Esophagus muscularis mucosa (tissue), 4 donors: ENCODE data around the gene CYP4A11. TPM values are rescaled to one million over a fixed set of nuclear protein-coding genes. Genes with fewer than 3 reads are reported as not detected.
"Not testable (repeated sequence)": the region's sequence is repeated elsewhere in the genome, so short reads cannot be mapped to it uniquely, and the experiment has no call there.

Experiments used
- DNase-seq: peaks from one replicate; pipeline ENCODE4 v3.0.0-alpha.2; 2017; ENCODE audit errors: extremely low spot score
- H3K27ac ChIP-seq, 4 donors: fragments of 200-600 bp; sonication (generic); replicated peaks in 1 of 4; 1 replicate in 3 of 4; 2 replicates in 1 of 4; pipeline ENCODE4 v1.5.1; 2016 to 2019; ENCODE audit warnings: mild to moderate bottlenecking in 1 of 4
- H3K27me3 ChIP-seq, 4 donors: fragments of 200-600 bp; sonication (generic); one replicate each; pipeline versions ENCODE4 v1.5.1 to v1.6.0; 2016 to 2019
- H3K36me3 ChIP-seq, 4 donors: fragments of 200-600 bp; sonication (generic); one replicate each; pipeline ENCODE4 v1.5.1; 2016 to 2019
- H3K4me1 ChIP-seq, 4 donors: fragments of 200-600 bp; sonication (generic); one replicate each; pipeline ENCODE4 v1.5.1; 2016 to 2019
- H3K4me3 ChIP-seq, 4 donors: fragments of 200-600 bp; sonication (generic); 1 replicate in 2 of 4; 2 replicates in 2 of 4; pipeline ENCODE4 v1.5.1; 2016 to 2019; ENCODE audit warnings: mild to moderate bottlenecking in 4 of 4, moderate library complexity in 1 of 4
- H3K9me3 ChIP-seq, 4 donors: fragments of 200-600 bp; sonication (generic); 1 replicate in 3 of 4; 2 replicates in 1 of 4; pipeline ENCODE4 v1.5.1; 2016 to 2019
- EP300 ChIP-seq: sonication (generic); formaldehyde crosslinking; IDR thresholded peaks from one replicate; pipeline ENCODE4 v1.6.1; 2017; ENCODE audit warnings: antibody characterized with exemption
- POLR2A ChIP-seq: fragments of 450-650 bp; IDR thresholded peaks from one replicate; pipeline ENCODE4 v1.6.1; 2017; ENCODE audit warnings: antibody characterized with exemption, moderate library complexity, mild to moderate bottlenecking, low read depth
- POLR2AphosphoS5 ChIP-seq, 2 donors: sonication (generic); formaldehyde crosslinking; IDR thresholded peaks; one replicate each; pipeline ENCODE4 v1.6.1; 2017; ENCODE audit warnings: antibody characterized with exemption in 2 of 2
- WGBS: methylation state at CpG from one replicate; pipeline ENCODE4 v1.1.5; 2018; 5-methylcytosine and 5-hydroxymethylcytosine counted together
- intact Hi-C: fragments of 100-400 bp; cut with DNase I; formaldehyde crosslinking; loops from one replicate; pipeline ENCODE4 v1.15.1; 2023
- total RNA-seq, 4 donors: library from RNA; depleted of rRNA; stranded (reverse); fragments of >200 nt; gene quantifications; one replicate each; pipeline versions ENCODE4 v1.1.0 to v1.2.1, GENCODE V29; 2016
- TF ChIP-seq, protein P1 (sequence below), 3 experiments: fragments of 200-600 bp in 2 of 3; fragments of 450-650 bp in 1 of 3; sonication (generic) in 2 of 3; IDR thresholded peaks; one replicate each; pipeline ENCODE4 v1.5.1; 2017 to 2019; ENCODE audit warnings: antibody characterized with exemption in 3 of 3, mild to moderate bottlenecking in 2 of 3, moderate library complexity in 1 of 3

The CYP4A11 gene, protein sequence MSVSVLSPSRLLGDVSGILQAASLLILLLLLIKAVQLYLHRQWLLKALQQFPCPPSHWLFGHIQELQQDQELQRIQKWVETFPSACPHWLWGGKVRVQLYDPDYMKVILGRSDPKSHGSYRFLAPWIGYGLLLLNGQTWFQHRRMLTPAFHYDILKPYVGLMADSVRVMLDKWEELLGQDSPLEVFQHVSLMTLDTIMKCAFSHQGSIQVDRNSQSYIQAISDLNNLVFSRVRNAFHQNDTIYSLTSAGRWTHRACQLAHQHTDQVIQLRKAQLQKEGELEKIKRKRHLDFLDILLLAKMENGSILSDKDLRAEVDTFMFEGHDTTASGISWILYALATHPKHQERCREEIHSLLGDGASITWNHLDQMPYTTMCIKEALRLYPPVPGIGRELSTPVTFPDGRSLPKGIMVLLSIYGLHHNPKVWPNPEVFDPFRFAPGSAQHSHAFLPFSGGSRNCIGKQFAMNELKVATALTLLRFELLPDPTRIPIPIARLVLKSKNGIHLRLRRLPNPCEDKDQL
- total RNA-seq = not detected

DNA sequence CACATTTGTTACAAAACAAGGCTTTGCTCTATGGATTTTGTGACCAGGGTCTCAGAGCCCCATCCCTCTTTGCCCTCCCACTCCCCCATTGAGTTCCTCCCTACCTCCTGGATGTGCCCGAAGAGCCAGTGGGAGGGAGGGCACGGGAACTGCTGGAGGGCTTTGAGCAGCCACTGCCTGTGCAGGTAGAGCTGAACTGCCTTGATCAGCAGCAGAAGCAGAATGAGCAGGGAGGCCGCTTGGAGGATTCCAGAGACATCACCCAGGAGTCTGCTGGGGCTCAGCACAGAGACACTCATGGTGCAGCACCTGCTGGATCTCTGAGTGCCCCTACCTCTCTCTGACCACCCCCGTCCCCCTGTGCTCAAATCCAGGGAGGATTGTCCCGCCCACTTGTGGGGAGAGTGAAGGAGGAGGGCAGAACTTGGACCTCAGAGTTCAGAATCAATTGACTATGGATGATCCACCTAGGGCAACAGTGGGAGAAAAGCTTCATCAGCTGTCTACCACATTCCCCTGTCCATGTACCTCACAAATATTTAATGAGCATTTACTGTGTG, at the start of gene CYP4A11:
Gene CYP4A11 (minus strand): TSS at position 342 of the 560 bp plus-strand sequence. CDS start 43 bp downstream, at position 299.
- DNase-seq = no peak
- intact Hi-C loops = no loop called here
- H3K27me3 ChIP-seq = peaks cover 0 to 13% (median 0%) of the 10 kb centered on the region in 4 donors
- H3K36me3 ChIP-seq = no peaks in the 10 kb centered on the region
- no peak within 1 kb of the TSS for H3K4me3 ChIP-seq
- WGBS = 72% methylated on average over 5 of the region's 5 CpGs
- TF ChIP-seq EP300 (no peak), POLR2AphosphoS5 (IDR thresholded peaks at IDR 0.05) (no peak), POLR2A (no peak)
- TF ChIP-seq, protein P1, sequence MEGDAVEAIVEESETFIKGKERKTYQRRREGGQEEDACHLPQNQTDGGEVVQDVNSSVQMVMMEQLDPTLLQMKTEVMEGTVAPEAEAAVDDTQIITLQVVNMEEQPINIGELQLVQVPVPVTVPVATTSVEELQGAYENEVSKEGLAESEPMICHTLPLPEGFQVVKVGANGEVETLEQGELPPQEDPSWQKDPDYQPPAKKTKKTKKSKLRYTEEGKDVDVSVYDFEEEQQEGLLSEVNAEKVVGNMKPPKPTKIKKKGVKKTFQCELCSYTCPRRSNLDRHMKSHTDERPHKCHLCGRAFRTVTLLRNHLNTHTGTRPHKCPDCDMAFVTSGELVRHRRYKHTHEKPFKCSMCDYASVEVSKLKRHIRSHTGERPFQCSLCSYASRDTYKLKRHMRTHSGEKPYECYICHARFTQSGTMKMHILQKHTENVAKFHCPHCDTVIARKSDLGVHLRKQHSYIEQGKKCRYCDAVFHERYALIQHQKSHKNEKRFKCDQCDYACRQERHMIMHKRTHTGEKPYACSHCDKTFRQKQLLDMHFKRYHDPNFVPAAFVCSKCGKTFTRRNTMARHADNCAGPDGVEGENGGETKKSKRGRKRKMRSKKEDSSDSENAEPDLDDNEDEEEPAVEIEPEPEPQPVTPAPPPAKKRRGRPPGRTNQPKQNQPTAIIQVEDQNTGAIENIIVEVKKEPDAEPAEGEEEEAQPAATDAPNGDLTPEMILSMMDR (IDR thresholded peaks at IDR 0.05) = no peak
- H3K4me1 ChIP-seq = no peaks in the 10 kb centered on the region
- H3K27ac ChIP-seq = no peak within 1 kb of the TSS
- H3K9me3 ChIP-seq = no peaks in the 10 kb centered on the region

DNA sequence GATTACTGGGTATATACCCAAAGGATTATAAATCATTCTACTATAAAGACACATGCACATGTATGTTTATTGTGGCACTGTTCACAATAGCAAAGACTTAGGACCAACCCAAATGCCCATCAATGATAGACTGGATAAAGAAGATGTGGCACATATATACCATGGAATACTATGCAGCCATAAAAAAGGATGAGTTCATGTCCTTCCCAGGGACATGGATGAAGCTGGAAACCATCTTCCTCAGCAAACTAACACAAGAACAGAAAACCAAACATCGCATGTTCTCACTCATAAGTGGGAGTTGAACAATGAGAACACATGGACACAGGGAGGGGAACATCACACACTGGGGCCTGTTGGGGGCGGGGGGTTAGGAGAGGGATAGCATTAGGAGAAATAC, 49.3 kb upstream of the CYP4A11 start:
- WGBS = 91% methylated on average over 2 of the region's 2 CpGs
- H3K4me3 ChIP-seq, intact Hi-C loops, H3K36me3 ChIP-seq, H3K27ac ChIP-seq, H3K27me3 ChIP-seq, H3K4me1 ChIP-seq, DNase-seq: not testable (repeated sequence)
- peaks cover 0 to 16% (median 4%) of the 10 kb centered on the region in 4 donors for H3K9me3 ChIP-seq

DNA sequence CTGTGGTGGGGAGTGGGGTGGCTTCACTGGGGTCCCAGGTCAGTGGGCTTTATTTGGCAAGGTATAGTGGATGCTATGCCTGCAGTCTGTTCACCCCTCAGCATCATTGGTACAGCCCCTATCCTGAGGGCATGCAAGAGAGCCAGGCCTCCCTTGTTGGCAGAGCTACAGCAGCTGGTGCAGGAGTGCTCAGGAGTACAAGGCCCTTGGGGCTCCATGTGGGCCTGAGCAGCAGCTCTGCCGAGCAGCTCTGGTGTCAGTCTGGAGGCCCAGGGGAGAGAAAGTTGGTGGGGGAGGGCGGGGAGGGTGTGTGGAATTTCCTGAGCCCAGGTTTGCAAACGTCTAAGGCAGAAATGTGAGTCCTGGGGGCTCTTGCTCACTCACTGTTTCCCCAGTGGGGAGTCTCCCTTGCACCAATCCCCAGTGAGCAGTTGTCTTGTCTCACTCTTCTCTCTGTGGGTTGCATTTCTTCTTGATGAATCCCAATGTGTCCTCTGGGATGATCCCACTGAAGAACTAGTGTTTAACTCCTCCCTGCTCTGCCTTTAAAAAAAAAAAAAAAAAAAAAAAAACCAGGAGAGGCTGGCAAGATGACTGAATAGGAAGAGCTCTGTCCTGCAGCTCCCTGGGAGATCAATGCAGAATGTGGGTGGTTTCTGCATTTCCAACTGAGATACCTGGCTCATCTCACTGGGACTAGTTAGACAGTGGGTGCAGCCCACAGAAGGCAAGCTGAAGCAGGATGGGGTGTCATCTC, 42.7 kb upstream of the CYP4A11 start:
- intact Hi-C loops = no loop called here
- Histone ChIP-seq H3K27ac (no peak overlapping the region), H3K4me1 (no peaks in the 10 kb centered on the region), H3K9me3 (peaks cover 0 to 15% (median 8%) of the 10 kb centered on the region in 4 donors), H3K4me3 (no peak overlapping the region), H3K36me3 (no peaks in the 10 kb centered on the region), H3K27me3 (peaks cover 0 to 27% (median 0%) of the 10 kb centered on the region in 4 donors)
- no peak for TF ChIP-seq EP300
- no peak for TF ChIP-seq POLR2AphosphoS5 (IDR thresholded peaks at IDR 0.05)
- no peak for DNase-seq
- 9% methylated on average over 1 of the region's 3 CpGs for WGBS

DNA sequence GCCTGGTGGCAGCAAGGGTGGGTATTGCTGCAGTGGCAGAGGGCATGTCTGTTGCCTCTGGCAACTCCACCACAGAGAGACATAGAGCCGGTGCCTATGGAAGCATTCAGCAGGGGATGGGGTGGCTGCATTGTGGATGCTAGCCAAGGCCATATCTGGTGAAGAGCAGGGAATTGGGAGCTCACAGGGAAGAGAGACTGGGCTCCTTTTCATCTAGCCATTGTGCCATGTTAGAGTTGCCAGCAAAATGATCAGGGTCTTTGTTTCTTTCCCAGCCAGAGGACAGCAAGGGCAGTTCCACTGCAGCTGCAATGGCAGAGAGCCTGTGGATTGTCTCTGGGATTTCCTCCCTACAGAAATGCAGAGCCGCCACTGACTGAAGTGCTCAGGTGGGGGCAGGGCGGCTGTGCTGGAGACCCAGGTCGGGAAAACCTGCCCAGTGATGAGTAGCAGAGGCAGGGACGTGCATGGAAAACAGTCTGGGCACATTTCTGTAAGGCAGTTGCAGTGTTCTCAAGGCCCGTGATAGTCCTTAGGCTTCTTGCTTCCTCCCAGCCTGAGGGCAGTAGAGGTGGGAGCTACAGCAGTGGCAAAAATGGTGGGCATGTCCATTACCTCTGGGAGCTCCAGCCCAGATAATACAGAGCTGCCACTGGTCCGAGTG, 42.0 kb upstream of the CYP4A11 start:
- 36% methylated on average over 6 of the region's 7 CpGs for WGBS
- Histone ChIP-seq H3K9me3 (peaks cover 0 to 15% (median 8%) of the 10 kb centered on the region in 4 donors), H3K36me3 (no peaks in the 10 kb centered on the region), H3K4me3 (no peak overlapping the region), H3K27me3 (peaks cover 0 to 27% (median 0%) of the 10 kb centered on the region in 4 donors), H3K4me1 (no peaks in the 10 kb centered on the region), H3K27ac (no peak overlapping the region)
- DNase-seq = no peak
- TF ChIP-seq POLR2A = no peak
- TF ChIP-seq EP300 = no peak
- TF ChIP-seq, protein P1 (IDR thresholded peaks at IDR 0.05) = no peak
- intact Hi-C loops = no loop called here

DNA sequence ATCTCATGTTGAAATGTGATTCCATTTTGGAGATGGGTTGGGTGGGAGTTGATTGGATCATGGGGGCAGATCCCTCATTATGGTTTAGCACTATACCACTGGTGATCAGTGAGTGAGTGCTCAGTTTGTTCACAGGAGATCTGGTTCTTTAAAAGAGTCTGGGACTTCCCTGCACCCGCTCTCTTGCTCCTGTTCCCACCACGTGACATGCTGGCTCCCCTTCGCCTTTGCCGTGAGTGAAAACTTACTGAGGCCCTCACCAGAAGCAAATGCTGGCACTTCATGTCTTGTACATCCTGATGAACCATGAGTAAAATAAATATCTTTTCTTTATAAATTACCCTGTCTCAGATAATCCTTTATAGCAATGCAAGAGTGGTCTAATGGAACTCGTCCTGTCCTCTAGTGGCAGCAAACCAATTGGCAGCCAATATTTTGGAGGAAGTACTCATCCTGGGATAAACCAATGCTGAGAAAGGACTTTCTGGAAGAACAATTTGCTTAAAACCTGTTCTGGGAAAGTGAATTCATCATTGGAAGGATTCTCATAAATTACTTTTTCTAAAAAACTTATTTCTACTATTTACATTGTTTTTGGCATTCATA, 27.8 kb upstream of the CYP4A11 start:
- 58% methylated on average over 5 of the region's 5 CpGs for WGBS
- DNase-seq = no peak
- H3K4me3 ChIP-seq = no peak overlapping the region
- no peak overlapping the region for H3K27ac ChIP-seq
- peaks cover 0 to 3% (median 0%) of the 10 kb centered on the region in 4 donors for H3K27me3 ChIP-seq
- intact Hi-C loops = no loop called here
- H3K4me1 ChIP-seq = no peaks in the 10 kb centered on the region
- no peak for TF ChIP-seq EP300
- TF ChIP-seq, protein P1 (IDR thresholded peaks at IDR 0.05) = peak in 1 of 3 experiments; percentile 4
- H3K36me3 ChIP-seq = no peaks in the 10 kb centered on the region
- peaks cover 0 to 15% (median 2%) of the 10 kb centered on the region in 4 donors for H3K9me3 ChIP-seq

DNA sequence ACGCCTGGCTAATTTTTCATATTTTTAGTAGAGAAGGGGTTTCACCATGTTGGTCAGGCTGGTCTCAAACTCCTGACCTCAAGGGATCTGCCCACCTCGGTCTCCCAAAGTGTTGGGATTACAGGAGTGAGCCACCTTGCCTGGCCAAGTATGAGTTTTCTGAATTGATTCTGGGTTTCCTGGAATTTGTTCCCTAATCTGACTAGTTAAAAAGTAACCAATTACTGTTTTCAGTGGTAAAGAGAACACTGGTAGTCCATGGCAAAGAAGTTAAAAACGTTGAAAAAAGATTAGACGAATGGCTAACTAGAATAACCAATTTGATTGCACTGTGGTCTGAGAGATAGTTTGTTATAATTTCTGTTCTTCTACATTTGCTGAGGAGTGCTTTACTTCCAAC, 21.0 kb upstream of the CYP4A11 start:
- DNase-seq, H3K27me3 ChIP-seq, H3K4me1 ChIP-seq, intact Hi-C loops, H3K4me3 ChIP-seq, H3K36me3 ChIP-seq, H3K27ac ChIP-seq: not testable (repeated sequence)
- peaks cover 0 to 13% (median 0%) of the 10 kb centered on the region in 4 donors for H3K9me3 ChIP-seq
- WGBS = 77% methylated on average over 4 of the region's 4 CpGs
